ENCODE data around the gene DPP6. TPM values are rescaled to one million over a fixed set of nuclear protein-coding genes. Genes with fewer than 3 reads are reported as not detected.

DPP6 gene
- total and polyA plus RNA-seq, 9 of the 15 experiments (the other 6 are each of a cell fraction or from before 2014, with no cell fraction given), result not detected

DNA sequence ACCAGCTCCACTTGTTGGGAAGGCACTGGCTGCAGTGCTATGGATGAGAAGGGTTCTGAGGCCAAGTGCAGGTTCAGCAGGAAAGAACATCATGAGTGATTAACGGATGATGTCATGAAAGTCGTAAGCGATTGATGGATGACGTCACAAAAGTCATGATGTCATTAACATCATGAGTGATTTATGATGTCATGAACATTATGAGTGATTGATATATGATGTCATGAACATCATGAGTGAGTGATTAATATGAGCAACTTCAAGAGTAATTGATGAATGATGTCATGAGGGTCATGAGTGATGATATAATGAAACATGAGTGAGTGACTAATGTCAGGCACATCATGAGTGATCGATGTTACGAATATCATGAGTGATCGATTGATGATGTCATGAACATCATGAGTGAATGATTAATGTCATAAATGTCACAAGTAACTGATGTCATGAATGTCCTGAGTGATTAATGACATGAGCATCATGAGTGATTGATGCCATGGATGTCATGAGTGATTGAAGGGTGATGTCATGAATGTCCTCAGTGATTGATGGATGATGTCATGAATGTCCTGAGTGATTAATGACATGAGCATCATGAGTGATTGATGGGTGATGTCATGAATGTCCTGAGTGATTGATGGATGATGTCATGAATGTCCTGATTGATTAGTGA is 765.2 kb downstream of the DPP6 start (continued):
- TF ChIP-seq ARID2 (IDR thresholded peaks at IDR 0.05) (no peak), ATF1 (CRISPR knock-in tag; IDR thresholded peaks at IDR 0.05) (peak; percentile 61), ATF1 (tag; IDR thresholded peaks at IDR 0.05) (peak; percentile 99), MECOM (CRISPR knock-in tag; IDR thresholded peaks at IDR 0.05) (no peak), HOXB6 (CRISPR knock-in tag; IDR thresholded peaks at IDR 0.05; ENCODE audit: borderline replicate concordance) (no peak), NFE2L1 (tag; IDR thresholded peaks at IDR 0.05; ENCODE audit: borderline replicate concordance, low read depth) (no peak), BMI1 (IDR thresholded peaks at IDR 0.05; ENCODE audit: low read length) (no peak), LEF1 (IDR thresholded peaks at IDR 0.05) (peak; percentile 73), EGR1 (conservative IDR thresholded peaks at IDR 0.05) (no peak), JUND (IDR thresholded peaks at IDR 0.05; ENCODE audit: borderline replicate concordance, low read depth, low read length) (peak; percentile 46; the same call in 1 of the 2 replicates), JUND (tag; IDR thresholded peaks at IDR 0.05; ENCODE audit: borderline replicate concordance, low read depth, low read length) (peak; percentile 93; the same call in 2 of the 3 replicates), HNRNPH1 (optimal IDR thresholded peaks at IDR 0.05; ENCODE audit: low read depth, low read length) (no peak), MEIS2 (IDR thresholded peaks at IDR 0.05; ENCODE audit: partially characterized antibody) (peak; percentile 98), ZNF143 (CRISPR knock-in tag; IDR thresholded peaks at IDR 0.05) (peak; percentile 31; the same call in 1 of the 2 replicates), ZNF134 (CRISPR knock-in tag; conservative IDR thresholded peaks at IDR 0.05) (no peak), NFXL1 (CRISPR knock-in tag; IDR thresholded peaks at IDR 0.05) (no peak), KLF16 (IDR thresholded peaks at IDR 0.05) (no peak), CBFA2T3 (IDR thresholded peaks at IDR 0.05) (no peak), MTF1 (CRISPR knock-in tag; IDR thresholded peaks at IDR 0.05; ENCODE audit: borderline replicate concordance) (no peak), KAT8 (IDR thresholded peaks at IDR 0.05; ENCODE audit: low read depth) (no peak), BRD9 (IDR thresholded peaks at IDR 0.05; ENCODE audit: low read depth, partially characterized antibody) (no peak), ZKSCAN3 (CRISPR knock-in tag; IDR thresholded peaks at IDR 0.05) (no peak), NONO (IDR thresholded peaks at IDR 0.05; ENCODE audit: low read depth in 2 of 2, low read length in 1 of 2) (no peak), ELF4 (CRISPR knock-in tag; IDR thresholded peaks at IDR 0.05) (no peak), ZNF444 (CRISPR knock-in tag; IDR thresholded peaks at IDR 0.05) (no peak), RAD51 (IDR thresholded peaks at IDR 0.05; ENCODE audit: borderline replicate concordance, low read depth) (no peak), FOXM1 (IDR thresholded peaks at IDR 0.05; ENCODE audit: low read depth) (no peak), FOXM1 (CRISPR knock-in tag; IDR thresholded peaks at IDR 0.05; ENCODE audit: low read depth) (no peak), FOXK1 (CRISPR knock-in tag; IDR thresholded peaks at IDR 0.05; ENCODE audit: borderline replicate concordance) (no peak), ZNF507 (tag; conservative IDR thresholded peaks at IDR 0.05) (no peak), ZC3H4 (CRISPR knock-in tag; IDR thresholded peaks at IDR 0.05; ENCODE audit: borderline replicate concordance) (no peak)
- TF ChIP-seq, protein P1, sequence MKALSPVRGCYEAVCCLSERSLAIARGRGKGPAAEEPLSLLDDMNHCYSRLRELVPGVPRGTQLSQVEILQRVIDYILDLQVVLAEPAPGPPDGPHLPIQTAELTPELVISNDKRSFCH (CRISPR knock-in tag; IDR thresholded peaks at IDR 0.05), result no peak
- TF ChIP-seq, protein P1 (tag; IDR thresholded peaks at IDR 0.05), result no peak
- TF ChIP-seq, protein P2, sequence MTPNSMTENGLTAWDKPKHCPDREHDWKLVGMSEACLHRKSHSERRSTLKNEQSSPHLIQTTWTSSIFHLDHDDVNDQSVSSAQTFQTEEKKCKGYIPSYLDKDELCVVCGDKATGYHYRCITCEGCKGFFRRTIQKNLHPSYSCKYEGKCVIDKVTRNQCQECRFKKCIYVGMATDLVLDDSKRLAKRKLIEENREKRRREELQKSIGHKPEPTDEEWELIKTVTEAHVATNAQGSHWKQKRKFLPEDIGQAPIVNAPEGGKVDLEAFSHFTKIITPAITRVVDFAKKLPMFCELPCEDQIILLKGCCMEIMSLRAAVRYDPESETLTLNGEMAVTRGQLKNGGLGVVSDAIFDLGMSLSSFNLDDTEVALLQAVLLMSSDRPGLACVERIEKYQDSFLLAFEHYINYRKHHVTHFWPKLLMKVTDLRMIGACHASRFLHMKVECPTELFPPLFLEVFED (CRISPR knock-in tag; conservative IDR thresholded peaks at IDR 0.05), result no peak
